Measurements from ENCODE around the gene ABCD3.

- peak; percentile 83 for TF ChIP-seq POLR2A (IDR thresholded peaks at IDR 0.05)
- TF ChIP-seq, protein P1, sequence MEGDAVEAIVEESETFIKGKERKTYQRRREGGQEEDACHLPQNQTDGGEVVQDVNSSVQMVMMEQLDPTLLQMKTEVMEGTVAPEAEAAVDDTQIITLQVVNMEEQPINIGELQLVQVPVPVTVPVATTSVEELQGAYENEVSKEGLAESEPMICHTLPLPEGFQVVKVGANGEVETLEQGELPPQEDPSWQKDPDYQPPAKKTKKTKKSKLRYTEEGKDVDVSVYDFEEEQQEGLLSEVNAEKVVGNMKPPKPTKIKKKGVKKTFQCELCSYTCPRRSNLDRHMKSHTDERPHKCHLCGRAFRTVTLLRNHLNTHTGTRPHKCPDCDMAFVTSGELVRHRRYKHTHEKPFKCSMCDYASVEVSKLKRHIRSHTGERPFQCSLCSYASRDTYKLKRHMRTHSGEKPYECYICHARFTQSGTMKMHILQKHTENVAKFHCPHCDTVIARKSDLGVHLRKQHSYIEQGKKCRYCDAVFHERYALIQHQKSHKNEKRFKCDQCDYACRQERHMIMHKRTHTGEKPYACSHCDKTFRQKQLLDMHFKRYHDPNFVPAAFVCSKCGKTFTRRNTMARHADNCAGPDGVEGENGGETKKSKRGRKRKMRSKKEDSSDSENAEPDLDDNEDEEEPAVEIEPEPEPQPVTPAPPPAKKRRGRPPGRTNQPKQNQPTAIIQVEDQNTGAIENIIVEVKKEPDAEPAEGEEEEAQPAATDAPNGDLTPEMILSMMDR (IDR thresholded peaks at IDR 0.05): no peak
Measured at GRCh38 chr1:94541246-94542087, 123.3 kb downstream of the ABCD3 start, which contains the start of gene F3.

All from breast epithelium (tissue), 3 donors.